Panc1 (cell line): ENCODE results near the gene SDC4.

Experiments
- CTCF ChIP-seq: fragments of 450-650 bp; IDR thresholded peaks from 2 replicates; pipeline ENCODE4 v1.5.1; 2017; ENCODE audit warnings: mild to moderate bottlenecking
- REST ChIP-seq, 2 experiments: IDR thresholded peaks; 2 replicates each; pipeline ENCODE4 v1.6.1; 2011 to 2012; ENCODE audit warnings: low read depth in 2 of 2, control low read depth in 1 of 2, low read length in 1 of 2, mild to moderate bottlenecking in 1 of 2, moderate library complexity in 1 of 2; ENCODE audit not compliant: insufficient read depth in 1 of 2
- SIN3A ChIP-seq: IDR thresholded peaks from 2 replicates; pipeline ENCODE4 v1.6.1; 2012; ENCODE audit warnings: low read depth, mild to moderate bottlenecking, low read length, moderate library complexity, borderline replicate concordance; ENCODE audit not compliant: insufficient read depth

- TF ChIP-seq SIN3A (no peak), CTCF (no peak), REST (IDR thresholded peaks at IDR 0.05; ENCODE audit: insufficient read depth in 1 of 2, low read depth in 2 of 2, low read length in 1 of 2) (no peak)
Measured at GRCh38 chr20:45378191-45378590, 30.0 kb upstream of the SDC4 start, which contains the start of gene TP53TG5.
